HS-5 (cell line): ENCODE results near the gene CSF1R.
"Not testable (repeated sequence)": the region's sequence is repeated elsewhere in the genome, so short reads cannot be mapped to it uniquely, and the experiment has no call there.

ENCODE experiments used
- DNase-seq: peaks from one replicate; pipeline ENCODE4 v3.0.0-alpha.2; 2012; ENCODE audit warnings: low read depth

CSF1R gene

GRCh38 chr5:150103678-150104549 lies 17.6 kb upstream of the CSF1R start:
- no peak for DNase-seq

- no peak for DNase-seq
Observed at GRCh38 chr5:150101023-150101422, 14.7 kb upstream of the CSF1R start.

GRCh38 chr5:150097152-150097551 lies 10.8 kb upstream of the CSF1R start:
- no peak for DNase-seq

DNA sequence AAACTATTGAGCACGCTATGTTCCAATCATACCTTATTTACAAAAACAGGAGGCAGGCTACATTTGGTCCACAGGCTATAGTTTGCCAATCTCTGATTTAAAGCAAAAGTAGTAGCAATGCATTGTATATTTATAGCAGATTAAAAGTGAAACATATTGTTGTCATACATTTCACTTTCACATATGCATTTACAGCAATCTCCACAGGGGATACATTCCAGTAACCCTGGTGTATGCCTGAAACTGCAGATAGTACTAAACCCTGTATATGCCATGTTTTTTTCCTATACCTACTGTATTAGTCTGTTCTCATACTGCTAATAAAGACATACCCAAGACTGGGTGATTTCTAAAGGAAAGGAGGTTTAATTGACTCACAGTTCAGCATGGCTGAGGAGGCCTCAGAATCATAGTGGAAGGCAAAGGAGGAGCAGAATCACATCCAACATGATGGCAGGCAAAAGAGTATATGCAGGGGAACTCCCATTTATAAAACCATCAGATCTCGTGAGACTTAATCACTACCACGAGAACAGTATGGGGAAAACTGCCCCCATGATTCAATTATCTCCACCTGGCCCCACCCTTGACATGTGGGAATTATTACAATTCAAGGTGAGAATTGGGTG lies 5.9 kb upstream of the CSF1R start:
- no peak for DNase-seq

GRCh38 chr5:150085191-150085912 lies 1.0 kb downstream of the CSF1R start:
- no peak for DNase-seq

GRCh38 chr5:150084754-150085153 lies 1.6 kb downstream of the CSF1R start:
- DNase-seq, result not testable (repeated sequence)

- DNase-seq, result no peak
Observed at GRCh38 chr5:150082889-150083288, 3.5 kb downstream of the CSF1R start.

- no peak for DNase-seq
Observed at GRCh38 chr5:150082374-150082773, 4.0 kb downstream of the CSF1R start.

DNA sequence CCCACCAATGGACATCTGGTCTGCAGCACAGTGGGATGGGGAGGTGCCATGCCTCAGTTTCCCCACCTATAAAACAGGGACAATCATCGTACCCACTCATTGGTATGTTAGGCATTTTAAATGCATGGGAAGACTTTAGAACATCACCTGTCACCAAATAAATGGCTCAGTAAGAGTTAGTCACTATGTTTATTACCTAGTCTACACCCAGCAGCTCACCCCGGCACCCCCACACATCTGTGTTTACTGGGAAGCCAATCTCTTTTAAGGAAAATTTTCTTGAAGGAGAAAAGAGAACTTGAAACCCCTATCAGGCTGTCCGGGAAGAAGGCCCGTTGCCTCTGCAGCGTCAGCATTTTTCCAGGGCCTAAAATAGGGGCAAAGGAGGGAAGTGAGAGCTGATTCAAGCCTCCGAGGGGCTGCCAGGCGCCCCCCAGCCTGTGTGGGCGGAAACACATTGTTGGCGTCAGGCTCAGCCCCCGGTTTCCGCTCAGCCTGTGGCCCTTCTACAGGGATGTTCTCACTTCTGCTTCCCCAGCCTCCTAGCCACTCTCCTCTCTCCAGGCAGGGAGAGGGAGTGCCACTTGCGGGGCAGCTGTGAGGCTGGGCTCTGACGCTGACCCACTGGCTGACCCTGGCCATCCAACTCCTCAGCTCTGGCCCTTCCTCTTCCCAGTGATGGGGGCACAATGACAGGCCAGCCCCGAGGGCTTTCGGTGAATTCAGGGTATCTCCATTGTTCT lies 4.6 kb downstream of the CSF1R start:
- DNase-seq, result no peak

DNA sequence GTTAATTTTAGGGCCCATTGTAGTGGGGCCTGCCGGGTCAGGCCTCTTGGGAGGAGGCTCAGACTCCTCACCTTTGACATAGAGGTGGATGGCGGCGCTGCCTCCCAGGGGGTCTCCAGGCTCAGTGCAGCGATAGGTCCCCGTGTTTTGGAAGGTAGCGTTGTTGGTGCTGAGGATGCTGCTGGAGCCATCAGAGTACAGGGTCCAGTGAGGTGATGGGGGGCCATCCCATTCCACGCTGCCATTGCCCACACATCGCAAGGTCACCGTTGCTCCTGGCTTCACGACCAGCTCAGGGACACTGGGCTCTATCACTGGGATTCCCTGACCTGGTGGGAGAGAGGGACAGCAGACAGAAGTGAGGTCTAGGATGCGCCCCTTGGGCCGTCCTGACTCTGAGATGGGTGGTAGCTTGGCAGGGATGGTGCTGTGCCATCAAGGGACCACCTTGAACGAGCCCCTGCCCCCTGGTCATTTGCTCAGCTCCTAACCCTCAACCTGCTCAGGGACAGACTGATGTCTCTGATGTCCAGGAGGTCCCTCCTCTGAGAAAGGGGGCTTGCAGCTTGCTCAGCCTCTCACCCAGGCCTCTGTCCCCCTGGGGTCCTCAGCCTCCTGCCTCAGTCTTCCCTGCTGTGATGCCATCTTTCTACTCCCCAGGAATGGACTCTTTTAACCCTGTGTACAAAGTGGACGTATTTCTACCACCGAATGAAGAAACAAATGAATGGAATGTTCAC lies 5.5 kb downstream of the CSF1R start:
- no peak for DNase-seq

DNA sequence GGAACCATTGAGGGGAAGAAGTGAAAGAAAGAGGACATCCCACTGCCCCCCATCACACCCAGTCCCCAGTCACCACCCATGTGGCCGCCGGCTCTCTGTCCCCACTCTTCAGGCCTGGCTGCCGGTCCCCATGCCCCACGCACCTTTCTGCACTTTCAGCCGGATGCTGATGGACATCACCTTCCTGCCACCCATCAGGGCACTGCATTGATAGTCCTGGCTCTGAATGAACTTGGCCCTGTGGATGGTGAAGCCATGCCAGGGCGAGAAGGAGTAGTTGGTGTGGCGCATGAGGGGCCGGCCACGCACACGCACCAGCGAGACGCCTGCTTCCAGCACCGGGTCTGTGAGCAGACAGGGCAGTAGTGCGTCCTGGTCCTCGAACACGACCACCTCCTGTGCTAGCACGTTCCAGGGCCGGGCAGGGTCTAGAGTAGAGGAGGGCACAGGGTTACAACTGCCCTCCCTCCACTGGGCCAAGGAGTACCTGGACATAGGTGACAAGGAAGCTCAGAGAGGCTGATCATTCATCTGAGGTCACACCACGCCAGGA lies 6.4 kb downstream of the CSF1R start:
- no peak for DNase-seq

DNA sequence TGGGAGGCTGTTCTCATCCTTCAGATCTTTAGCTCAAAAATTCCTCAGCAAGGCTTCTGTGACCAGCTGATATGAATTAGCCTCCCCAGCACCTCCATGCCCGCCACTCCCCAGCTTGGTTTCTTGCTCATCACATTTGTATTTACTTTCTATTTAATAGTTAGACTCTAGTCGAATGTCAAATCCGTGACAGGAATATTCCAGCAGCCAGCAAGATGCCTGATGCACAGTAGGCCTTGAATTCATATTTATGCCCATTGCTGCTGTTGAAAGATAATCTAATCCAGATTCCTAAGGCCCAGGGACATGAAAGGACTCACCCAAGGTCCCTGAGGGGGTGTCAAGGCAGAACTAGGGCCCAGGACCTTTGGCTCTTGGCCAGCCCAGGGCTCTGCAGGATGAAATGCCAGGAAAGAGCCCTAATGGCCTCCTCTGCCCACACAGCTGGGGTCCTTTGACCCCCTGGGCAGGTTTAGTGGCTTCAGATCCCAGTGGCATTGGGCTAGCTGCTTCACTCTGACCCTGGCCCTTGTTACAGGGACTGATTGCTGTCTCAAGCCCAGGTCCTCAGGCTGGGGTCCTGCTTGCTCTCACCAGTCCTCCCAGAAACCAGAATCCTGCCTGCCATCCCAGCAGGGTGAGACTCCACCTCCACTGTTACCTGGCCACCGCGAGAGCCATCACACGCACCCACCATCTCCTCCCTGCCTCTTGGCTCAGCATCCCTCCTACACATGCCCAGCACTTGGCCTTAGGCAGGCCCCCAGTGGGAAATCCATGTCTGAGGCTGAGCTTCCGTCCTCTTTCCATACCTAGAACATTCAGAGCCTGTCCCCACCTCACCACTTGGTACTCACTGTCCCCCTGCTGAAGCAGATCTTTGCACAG lies 7.3 kb downstream of the CSF1R start:
- DNase-seq, result no peak

DNA sequence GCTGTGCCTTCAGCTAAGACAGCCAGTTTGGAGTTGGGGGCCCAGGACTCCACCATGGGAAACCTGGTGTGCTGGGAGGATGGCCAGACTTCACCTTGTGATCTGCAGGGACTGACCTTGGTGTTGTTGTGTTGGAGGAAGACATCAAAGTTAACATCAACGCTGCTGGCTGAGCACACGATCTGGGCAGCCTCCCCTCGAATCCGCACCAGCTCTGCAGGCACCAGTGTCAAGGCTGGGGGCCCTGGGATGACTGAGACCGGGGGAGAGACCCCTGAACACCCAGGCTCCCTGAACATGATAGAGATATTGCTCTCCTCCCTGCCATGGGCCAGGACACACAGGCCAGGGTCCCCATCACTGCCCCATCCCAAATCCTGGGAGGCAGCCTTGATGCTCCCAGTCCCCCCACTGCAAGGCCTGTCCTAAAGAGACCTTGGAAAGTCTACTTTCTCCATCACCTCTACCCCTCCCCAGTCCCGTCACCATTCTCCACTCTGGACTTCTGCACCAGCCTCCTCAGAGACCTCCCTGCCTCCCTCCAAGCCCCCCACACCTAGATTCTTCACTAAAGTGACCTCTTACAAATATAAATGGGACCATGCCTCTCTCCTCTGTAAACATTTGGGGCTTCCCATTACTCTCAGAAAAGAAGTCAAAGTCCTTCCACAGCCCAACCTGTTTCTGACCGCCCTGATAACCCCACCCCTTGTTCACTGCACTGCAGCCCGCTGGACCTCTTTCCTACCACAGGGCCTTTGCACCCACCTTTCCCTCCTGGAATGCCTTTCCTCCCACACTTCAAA lies 8.2 kb downstream of the CSF1R start:
- DNase-seq, result no peak

- DNase-seq, result no peak
Observed at GRCh38 chr5:150077060-150077459, 9.3 kb downstream of the CSF1R start.

DNA sequence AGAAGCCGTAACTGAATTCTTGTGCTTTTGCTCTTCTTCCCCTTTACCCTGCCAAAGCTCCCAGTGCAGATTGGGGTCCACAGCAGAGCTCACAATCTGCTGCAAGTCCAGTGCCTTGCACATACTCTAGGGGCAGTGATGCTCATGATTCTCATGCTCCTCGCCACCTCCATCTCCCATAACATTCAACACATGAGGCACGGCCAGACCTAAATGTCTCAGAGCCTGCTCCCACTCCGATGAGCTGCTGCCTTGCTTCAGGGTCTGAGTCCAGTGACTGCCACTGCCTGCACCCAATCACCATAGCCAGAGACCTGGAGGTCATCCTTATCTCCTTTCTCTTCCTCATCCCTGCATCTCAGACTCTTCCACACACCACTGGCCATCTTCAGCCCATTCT lies 10.5 kb downstream of the CSF1R start:
- no peak for DNase-seq

DNA sequence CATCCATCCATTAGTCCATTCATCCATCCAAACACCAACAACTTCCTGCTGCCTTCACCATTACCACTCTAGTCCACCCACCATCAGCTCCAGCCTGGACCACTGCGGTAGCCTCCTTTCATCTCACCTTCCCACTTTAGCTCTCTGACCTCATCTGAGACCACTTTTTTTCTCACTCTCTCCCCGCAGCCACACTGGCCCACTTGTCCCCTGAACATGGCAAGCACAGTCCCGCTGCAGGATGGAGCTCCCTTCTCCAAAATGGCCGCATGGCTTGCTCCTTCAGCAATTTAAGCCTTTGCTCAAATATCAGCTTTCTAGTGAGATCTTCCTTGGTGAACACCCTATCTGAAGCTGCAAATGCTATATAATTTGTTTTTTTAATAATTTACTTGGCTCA lies 11.1 kb downstream of the CSF1R start:
- DNase-seq, result no peak

DNA sequence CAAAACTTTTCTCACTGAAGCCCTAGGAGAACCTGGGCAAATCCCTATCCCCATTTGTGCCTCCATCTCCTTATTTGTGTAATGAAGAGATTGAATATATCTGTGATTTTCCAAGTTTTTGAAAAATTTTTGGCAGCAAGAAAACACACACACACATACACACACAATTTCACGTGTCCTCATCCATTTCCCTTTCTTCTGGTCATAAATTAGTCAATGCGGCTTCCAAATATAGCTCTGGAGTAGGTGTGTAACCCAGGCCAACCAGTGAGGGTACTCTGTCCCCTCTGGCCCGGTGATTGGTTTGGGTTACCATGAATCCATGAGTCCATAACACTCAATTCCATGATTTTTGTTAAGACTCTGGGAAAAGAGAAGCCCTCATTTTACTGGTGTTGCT lies 12.7 kb downstream of the CSF1R start:
- DNase-seq, result no peak

- no peak for DNase-seq
Observed at GRCh38 chr5:150073086-150073625, 13.2 kb downstream of the CSF1R start.

DNA sequence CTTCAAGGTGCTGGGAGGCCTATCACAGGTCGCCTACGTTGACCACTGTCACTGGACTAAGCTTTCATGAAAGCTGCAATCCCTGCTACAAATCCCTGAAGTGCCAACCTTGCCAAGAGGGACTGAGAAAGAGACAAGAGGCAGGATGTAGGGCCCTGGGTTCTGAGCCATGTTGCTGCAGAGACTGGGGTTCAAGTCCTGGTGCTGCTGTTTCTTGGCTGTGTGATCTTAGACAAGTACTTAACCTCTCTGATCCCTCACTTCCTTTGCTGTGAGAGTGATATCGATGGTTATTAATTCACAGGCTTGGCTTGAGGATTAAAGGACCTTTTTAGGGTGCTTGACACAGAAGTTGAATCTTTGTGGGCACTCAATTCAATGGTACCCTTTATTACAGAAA lies 15.5 kb downstream of the CSF1R start:
- DNase-seq, result no peak
